WTC11 (cell line): ENCODE measurements around the gene FHIT. TPM values are rescaled to one million over a fixed set of nuclear protein-coding genes. Genes with fewer than 3 reads are reported as not detected.

Experiments
- ATAC-seq: fragments of 200-7000 bp; cut with Tn5 transposase; 2 replicates; pipeline ENCODE4 v1.10.0; 2021; ENCODE audit warnings: mild to moderate bottlenecking, moderate library complexity
- CTCF ChIA-PET: fragments of 300-600 bp; sonication (Branson Sonifier 250); formaldehyde crosslinking; loops from one replicate; lab custom pipeline; 2021; ENCODE audit warnings: antibody characterized with exemption; lab: Charles Lee
- POLR2A ChIA-PET: fragments of 350-600 bp; sonication (Branson Sonifier 250); formaldehyde crosslinking; loops from one replicate; lab custom pipeline; 2021; ENCODE audit warnings: antibody characterized with exemption; lab: Charles Lee
- DNase-seq: peaks from one replicate; pipeline ENCODE4 v3.0.0; 2021; ENCODE audit warnings: low spot score
- H3K27ac Mint-ChIP-seq: 2 replicates; pipeline ENCODE4 v1.8.0; 2021; ENCODE audit warnings: mixed read lengths
- H3K27me3 Mint-ChIP-seq: 2 replicates; pipeline ENCODE4 v1.8.0; 2021; ENCODE audit warnings: low read depth, mild to moderate bottlenecking, moderate library complexity, mixed read lengths
- H3K36me3 Mint-ChIP-seq: 2 replicates; pipeline ENCODE4 v1.8.0; 2021; ENCODE audit warnings: mixed read lengths
- H3K4me1 Mint-ChIP-seq: 2 replicates; pipeline ENCODE4 v1.8.0; 2022; ENCODE audit warnings: mixed read lengths
- H3K4me3 Mint-ChIP-seq: 2 replicates; pipeline ENCODE4 v1.8.0; 2021; ENCODE audit warnings: mild to moderate bottlenecking, moderate library complexity, mixed read lengths
- H3K9me3 Mint-ChIP-seq: 2 replicates; pipeline ENCODE4 v1.8.0; 2021; ENCODE audit warnings: mixed read lengths
- AFF4 ChIP-seq: sonication (generic); formaldehyde crosslinking; IDR thresholded peaks from 2 replicates; pipeline ENCODE4 v1.8.1; 2023; ENCODE audit warnings: mild to moderate bottlenecking, missing genetic modification reagents, borderline replicate concordance
- CREB1 ChIP-seq: sonication (generic); formaldehyde crosslinking; IDR thresholded peaks from 2 replicates; pipeline ENCODE4 v1.8.0; 2023; ENCODE audit warnings: mild to moderate bottlenecking, missing genetic modification reagents
- HMGXB4 ChIP-seq: sonication (generic); formaldehyde crosslinking; IDR thresholded peaks from 2 replicates; pipeline ENCODE4 v1.8.1; 2023; ENCODE audit warnings: mild to moderate bottlenecking, moderate library complexity, missing genetic modification reagents
- NFATC4 ChIP-seq: fragments of 250-450 bp; sonication (Bioruptor Pico); IDR thresholded peaks from 2 replicates; pipeline ENCODE4 v1.9.0; 2021; ENCODE audit warnings: mild to moderate bottlenecking
- OVOL2 ChIP-seq: fragments of 250-450 bp; sonication (Bioruptor Pico); IDR thresholded peaks from 2 replicates; pipeline ENCODE4 v1.9.0; 2021; ENCODE audit warnings: mild to moderate bottlenecking, borderline replicate concordance
- TCF7 ChIP-seq: sonication (generic); formaldehyde crosslinking; IDR thresholded peaks from 2 replicates; pipeline ENCODE4 v1.8.0; 2022; ENCODE audit warnings: mild to moderate bottlenecking, low read depth, missing genetic modification reagents, moderate library complexity
- TP53 ChIP-seq: sonication (generic); formaldehyde crosslinking; IDR thresholded peaks from 2 replicates; pipeline ENCODE4 v1.8.1; 2023; ENCODE audit warnings: mild to moderate bottlenecking, missing genetic modification reagents
- ZSCAN18 ChIP-seq: fragments of 250-450 bp; sonication (Bioruptor Pico); IDR thresholded peaks from 2 replicates; pipeline ENCODE4 v2.1.2; 2022; ENCODE audit warnings: mild to moderate bottlenecking, moderate library complexity
- total RNA-seq: library from RNA; stranded (reverse); gene quantifications from 3 replicates; pipeline ENCODE4 v1.2.3, GENCODE V29; 2021
- TF ChIP-seq, protein P1 (sequence below): sonication (generic); formaldehyde crosslinking; IDR thresholded peaks from 2 replicates; pipeline ENCODE4 v1.8.1; 2023; ENCODE audit warnings: mild to moderate bottlenecking, missing genetic modification reagents
- TF ChIP-seq, protein P2 (sequence below): sonication (generic); formaldehyde crosslinking; IDR thresholded peaks from 2 replicates; pipeline ENCODE4 v1.8.0; 2022; ENCODE audit warnings: mild to moderate bottlenecking, missing genetic modification reagents
- TF ChIP-seq, protein P3 (sequence below): sonication (generic); formaldehyde crosslinking; IDR thresholded peaks from 2 replicates; pipeline ENCODE4 v1.8.0; 2022; ENCODE audit warnings: mild to moderate bottlenecking, missing genetic modification reagents
- TF ChIP-seq, protein P4 (sequence below): fragments of 250-450 bp; sonication (Bioruptor Pico); IDR thresholded peaks from 2 replicates; pipeline ENCODE4 v1.9.0; 2021; ENCODE audit warnings: mild to moderate bottlenecking

FHIT gene
- total RNA-seq, 1 experiment from 2014 or later, result 2.6 TPM

GRCh38 chr3:61278713-61279112 is 27.5 kb upstream of the FHIT start (continued):
- TF ChIP-seq OVOL2 (CRISPR knock-in tag) (no peak), TCF7 (CRISPR knock-in tag) (no peak), ZSCAN18 (no peak)
- TF ChIP-seq, protein P1, sequence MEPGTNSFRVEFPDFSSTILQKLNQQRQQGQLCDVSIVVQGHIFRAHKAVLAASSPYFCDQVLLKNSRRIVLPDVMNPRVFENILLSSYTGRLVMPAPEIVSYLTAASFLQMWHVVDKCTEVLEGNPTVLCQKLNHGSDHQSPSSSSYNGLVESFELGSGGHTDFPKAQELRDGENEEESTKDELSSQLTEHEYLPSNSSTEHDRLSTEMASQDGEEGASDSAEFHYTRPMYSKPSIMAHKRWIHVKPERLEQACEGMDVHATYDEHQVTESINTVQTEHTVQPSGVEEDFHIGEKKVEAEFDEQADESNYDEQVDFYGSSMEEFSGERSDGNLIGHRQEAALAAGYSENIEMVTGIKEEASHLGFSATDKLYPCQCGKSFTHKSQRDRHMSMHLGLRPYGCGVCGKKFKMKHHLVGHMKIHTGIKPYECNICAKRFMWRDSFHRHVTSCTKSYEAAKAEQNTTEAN, result no peak

- DNase-seq, result no peak
- POLR2A ChIA-PET, result no interaction called here
- Mint-ChIP-seq H3K4me3 (no peak overlapping the region), H3K27ac (no peak overlapping the region), H3K9me3 (no peaks in the 10 kb centered on the region), H3K36me3 (no peaks in the 10 kb centered on the region), H3K4me1 (no peaks in the 10 kb centered on the region), H3K27me3 (no peaks in the 10 kb centered on the region)
- ATAC-seq, result no peak
- CTCF ChIA-PET, result no interaction called here
- TF ChIP-seq AFF4 (CRISPR knock-in tag), result no peak
Measured at GRCh38 chr3:61277411-61277810, 26.2 kb upstream of the FHIT start.

- ATAC-seq (no peak), DNase-seq (no peak)
- POLR2A ChIA-PET, result no interaction called here
- TF ChIP-seq, protein P2, sequence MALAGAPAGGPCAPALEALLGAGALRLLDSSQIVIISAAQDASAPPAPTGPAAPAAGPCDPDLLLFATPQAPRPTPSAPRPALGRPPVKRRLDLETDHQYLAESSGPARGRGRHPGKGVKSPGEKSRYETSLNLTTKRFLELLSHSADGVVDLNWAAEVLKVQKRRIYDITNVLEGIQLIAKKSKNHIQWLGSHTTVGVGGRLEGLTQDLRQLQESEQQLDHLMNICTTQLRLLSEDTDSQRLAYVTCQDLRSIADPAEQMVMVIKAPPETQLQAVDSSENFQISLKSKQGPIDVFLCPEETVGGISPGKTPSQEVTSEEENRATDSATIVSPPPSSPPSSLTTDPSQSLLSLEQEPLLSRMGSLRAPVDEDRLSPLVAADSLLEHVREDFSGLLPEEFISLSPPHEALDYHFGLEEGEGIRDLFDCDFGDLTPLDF (CRISPR knock-in tag), result no peak
- H3K9me3 Mint-ChIP-seq, result peaks cover under 1% of the 10 kb centered on the region; the same call in 1 of the 2 replicates
- no peaks in the 10 kb centered on the region for H3K4me1 Mint-ChIP-seq
- H3K36me3 Mint-ChIP-seq, result no peaks in the 10 kb centered on the region
- no peak overlapping the region for H3K4me3 Mint-ChIP-seq
- CTCF ChIA-PET, result interaction anchor here (1.2 kb wide), 1 partner anchor 514 kb away, joined by 3 read pairs; no protein-coding TSS in a partner anchor
- no peak overlapping the region for H3K27ac Mint-ChIP-seq
- no peaks in the 10 kb centered on the region for H3K27me3 Mint-ChIP-seq
Measured at GRCh38 chr3:61269435-61269834, 18.2 kb upstream of the FHIT start.

DNA sequence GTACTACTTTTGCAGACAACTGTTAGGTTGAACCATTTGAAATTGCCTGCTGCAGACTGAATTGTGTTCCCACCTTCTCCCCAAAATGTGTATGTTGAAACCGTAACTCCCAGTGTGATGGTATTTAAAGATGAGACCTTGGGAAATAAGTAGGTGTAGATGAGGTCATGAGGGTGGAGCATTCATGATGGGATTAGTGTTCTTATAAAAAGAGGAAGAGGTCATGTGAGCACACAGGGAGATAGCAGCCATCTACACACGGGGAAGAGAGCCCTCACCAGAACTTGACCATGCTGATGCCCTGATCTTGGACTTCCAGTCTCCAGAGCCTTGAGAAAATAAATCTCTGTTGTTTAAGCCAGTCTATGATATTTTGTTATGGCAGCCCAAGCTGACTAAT is 17.4 kb upstream of the FHIT start:
- ATAC-seq (no peak), DNase-seq (no peak)
- Mint-ChIP-seq H3K27ac (no peak overlapping the region), H3K36me3 (no peaks in the 10 kb centered on the region), H3K27me3 (no peaks in the 10 kb centered on the region), H3K9me3 (peaks cover 6% of the 10 kb centered on the region; the same call in 1 of the 2 replicates), H3K4me3 (no peak overlapping the region), H3K4me1 (no peaks in the 10 kb centered on the region)
- CTCF ChIA-PET, result interaction anchor here (1.2 kb wide), 1 partner anchor 513 kb away, joined by 3 read pairs; no protein-coding TSS in a partner anchor
- POLR2A ChIA-PET, result no interaction called here
- TF ChIP-seq NFATC4 (CRISPR knock-in tag) (no peak), HMGXB4 (CRISPR knock-in tag) (no peak), TP53 (CRISPR knock-in tag) (no peak), CREB1 (CRISPR knock-in tag) (no peak)
- TF ChIP-seq, protein P3, sequence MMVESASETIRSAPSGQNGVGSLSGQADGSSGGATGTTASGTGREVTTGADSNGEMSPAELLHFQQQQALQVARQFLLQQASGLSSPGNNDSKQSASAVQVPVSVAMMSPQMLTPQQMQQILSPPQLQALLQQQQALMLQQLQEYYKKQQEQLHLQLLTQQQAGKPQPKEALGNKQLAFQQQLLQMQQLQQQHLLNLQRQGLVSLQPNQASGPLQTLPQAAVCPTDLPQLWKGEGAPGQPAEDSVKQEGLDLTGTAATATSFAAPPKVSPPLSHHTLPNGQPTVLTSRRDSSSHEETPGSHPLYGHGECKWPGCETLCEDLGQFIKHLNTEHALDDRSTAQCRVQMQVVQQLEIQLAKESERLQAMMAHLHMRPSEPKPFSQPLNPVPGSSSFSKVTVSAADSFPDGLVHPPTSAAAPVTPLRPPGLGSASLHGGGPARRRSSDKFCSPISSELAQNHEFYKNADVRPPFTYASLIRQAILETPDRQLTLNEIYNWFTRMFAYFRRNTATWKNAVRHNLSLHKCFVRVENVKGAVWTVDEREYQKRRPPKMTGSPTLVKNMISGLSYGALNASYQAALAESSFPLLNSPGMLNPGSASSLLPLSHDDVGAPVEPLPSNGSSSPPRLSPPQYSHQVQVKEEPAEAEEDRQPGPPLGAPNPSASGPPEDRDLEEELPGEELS (CRISPR knock-in tag), result no peak
- TF ChIP-seq, protein P2 (CRISPR knock-in tag), result no peak
- TF ChIP-seq, protein P4, sequence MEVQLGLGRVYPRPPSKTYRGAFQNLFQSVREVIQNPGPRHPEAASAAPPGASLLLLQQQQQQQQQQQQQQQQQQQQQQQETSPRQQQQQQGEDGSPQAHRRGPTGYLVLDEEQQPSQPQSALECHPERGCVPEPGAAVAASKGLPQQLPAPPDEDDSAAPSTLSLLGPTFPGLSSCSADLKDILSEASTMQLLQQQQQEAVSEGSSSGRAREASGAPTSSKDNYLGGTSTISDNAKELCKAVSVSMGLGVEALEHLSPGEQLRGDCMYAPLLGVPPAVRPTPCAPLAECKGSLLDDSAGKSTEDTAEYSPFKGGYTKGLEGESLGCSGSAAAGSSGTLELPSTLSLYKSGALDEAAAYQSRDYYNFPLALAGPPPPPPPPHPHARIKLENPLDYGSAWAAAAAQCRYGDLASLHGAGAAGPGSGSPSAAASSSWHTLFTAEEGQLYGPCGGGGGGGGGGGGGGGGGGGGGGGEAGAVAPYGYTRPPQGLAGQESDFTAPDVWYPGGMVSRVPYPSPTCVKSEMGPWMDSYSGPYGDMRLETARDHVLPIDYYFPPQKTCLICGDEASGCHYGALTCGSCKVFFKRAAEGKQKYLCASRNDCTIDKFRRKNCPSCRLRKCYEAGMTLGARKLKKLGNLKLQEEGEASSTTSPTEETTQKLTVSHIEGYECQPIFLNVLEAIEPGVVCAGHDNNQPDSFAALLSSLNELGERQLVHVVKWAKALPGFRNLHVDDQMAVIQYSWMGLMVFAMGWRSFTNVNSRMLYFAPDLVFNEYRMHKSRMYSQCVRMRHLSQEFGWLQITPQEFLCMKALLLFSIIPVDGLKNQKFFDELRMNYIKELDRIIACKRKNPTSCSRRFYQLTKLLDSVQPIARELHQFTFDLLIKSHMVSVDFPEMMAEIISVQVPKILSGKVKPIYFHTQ (CRISPR knock-in tag), result no peak
